ENCODE data around the gene PRKN. TPM values are rescaled to one million over a fixed set of nuclear protein-coding genes. Genes with fewer than 3 reads are reported as not detected.
A peak's percentile ranks its signal among the peaks of the same experiment; 100 is the strongest.

The PRKN gene
- total and polyA plus RNA-seq, 2 donors (not counting 1 experiment from before 2014, with no cell fraction given), result 0.43 to 4.6 TPM

DNA sequence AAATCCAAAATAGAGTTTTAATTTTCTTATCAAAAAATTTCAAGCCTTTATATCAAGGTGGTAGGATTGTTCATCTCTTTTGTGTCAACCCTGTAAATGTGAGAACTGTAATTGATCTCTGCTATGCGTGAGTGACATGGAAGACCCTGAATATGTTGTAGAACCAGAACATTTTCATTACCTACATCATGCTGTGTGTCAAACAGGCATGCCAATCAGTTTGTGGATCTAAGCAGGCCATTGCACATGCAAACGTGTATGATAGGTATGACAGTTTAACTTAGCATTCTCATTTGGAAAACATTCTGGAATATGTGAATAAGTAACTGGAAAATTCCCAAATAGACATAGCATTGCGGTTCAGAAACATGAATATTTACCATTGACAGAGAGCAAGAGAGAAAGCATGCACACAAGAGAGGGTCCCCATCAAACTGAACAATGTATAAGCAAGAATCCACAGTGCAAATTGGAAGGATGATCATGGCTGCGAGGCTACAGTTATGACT, 812.1 kb downstream of the PRKN start:
- TF ChIP-seq EZH2 (IDR thresholded peaks at IDR 0.05; ENCODE audit: low read length, missing control alignments) (no peak), CTCF (conservative IDR thresholded peaks at IDR 0.05 in 1 of 2, IDR thresholded peaks at IDR 0.05 in 1 of 2; ENCODE audit: low read depth in 1 of 2, low read length in 2 of 2) (no peak)
- H3K27me3 ChIP-seq (ENCODE audit: control insufficient read depth, insufficient read depth, low read length), result no peaks in the 10 kb centered on the region
- H3K36me3 ChIP-seq (ENCODE audit: control insufficient read depth, insufficient read depth, low read length), result no peaks in the 10 kb centered on the region
- H4K20me1 ChIP-seq (ENCODE audit: control insufficient read depth, extremely low read depth, insufficient read depth, low read length), result no peaks in the 10 kb centered on the region
- no peak for DNase-seq (ENCODE audit: low read depth in 2 of 2)
- H2AFZ ChIP-seq (ENCODE audit: low read length), result no peak overlapping the region
- no peak overlapping the region for H3K4me3 ChIP-seq (replicated peaks in 1 of 4; ENCODE audit: control extremely low read depth in 1 of 4, insufficient read depth in 1 of 4, low read depth in 3 of 4, low read length in 4 of 4)
- H3K4me2 ChIP-seq (ENCODE audit: extremely low read depth, insufficient read depth, low read length), result no peak overlapping the region
- H3K27ac ChIP-seq (ENCODE audit: insufficient read depth, low read length), result no peak overlapping the region
- H3K9ac ChIP-seq (ENCODE audit: insufficient read depth, low read length), result no peak overlapping the region
- no peaks in the 10 kb centered on the region for H3K4me1 ChIP-seq (ENCODE audit: control insufficient read depth, extremely low read depth, insufficient read depth, low read length)
- no peaks in the 10 kb centered on the region for H3K9me3 ChIP-seq (ENCODE audit: control insufficient read depth, insufficient read depth, low read depth, low read length)
- no peaks in the 10 kb centered on the region for H3K79me2 ChIP-seq (ENCODE audit: control insufficient read depth, insufficient read depth, low read length)

DNA sequence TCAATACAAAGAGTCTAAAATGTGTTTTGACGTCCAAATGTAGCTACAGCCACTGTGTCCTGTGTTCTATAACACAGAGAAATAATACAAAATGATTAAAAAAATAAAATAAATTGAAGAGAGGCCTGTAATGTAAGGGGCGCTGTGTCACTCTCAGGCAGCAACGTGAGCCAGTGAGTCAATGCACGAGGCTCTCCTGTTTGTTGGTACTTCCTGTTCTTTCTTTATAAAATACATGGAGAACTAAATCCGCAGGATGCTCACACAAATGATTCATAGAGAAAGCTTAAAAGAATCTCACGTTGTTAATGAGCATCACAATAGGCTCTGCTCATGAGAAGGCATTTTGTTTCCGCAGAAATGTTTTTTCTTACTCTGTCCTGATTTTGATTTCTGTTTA, 818.7 kb downstream of the PRKN start:
- no peaks in the 10 kb centered on the region for H4K20me1 ChIP-seq (ENCODE audit: control insufficient read depth, extremely low read depth, insufficient read depth, low read length)
- no peak overlapping the region for H3K9ac ChIP-seq (ENCODE audit: insufficient read depth, low read length)
- no peaks in the 10 kb centered on the region for H3K27me3 ChIP-seq (ENCODE audit: control insufficient read depth, insufficient read depth, low read length)
- H3K9me3 ChIP-seq (ENCODE audit: control insufficient read depth, insufficient read depth, low read depth, low read length), result no peaks in the 10 kb centered on the region
- H3K4me2 ChIP-seq (ENCODE audit: extremely low read depth, insufficient read depth, low read length), result no peak overlapping the region
- H3K4me1 ChIP-seq (ENCODE audit: control insufficient read depth, extremely low read depth, insufficient read depth, low read length), result no peaks in the 10 kb centered on the region
- no peak overlapping the region for H3K4me3 ChIP-seq (replicated peaks in 1 of 4; ENCODE audit: control extremely low read depth in 1 of 4, insufficient read depth in 1 of 4, low read depth in 3 of 4, low read length in 4 of 4)
- no peak overlapping the region for H2AFZ ChIP-seq (ENCODE audit: low read length)
- TF ChIP-seq EZH2 (IDR thresholded peaks at IDR 0.05; ENCODE audit: low read length, missing control alignments) (no peak), CTCF (conservative IDR thresholded peaks at IDR 0.05 in 1 of 2, IDR thresholded peaks at IDR 0.05 in 1 of 2; ENCODE audit: low read depth in 1 of 2, low read length in 2 of 2) (no peak)
- no peak overlapping the region for H3K27ac ChIP-seq (ENCODE audit: insufficient read depth, low read length)
- DNase-seq (ENCODE audit: low read depth in 2 of 2), result peak in 1 of 2 donors; percentile 59
- no peaks in the 10 kb centered on the region for H3K79me2 ChIP-seq (ENCODE audit: control insufficient read depth, insufficient read depth, low read length)
- H3K36me3 ChIP-seq (ENCODE audit: control insufficient read depth, insufficient read depth, low read length), result no peaks in the 10 kb centered on the region

DNA sequence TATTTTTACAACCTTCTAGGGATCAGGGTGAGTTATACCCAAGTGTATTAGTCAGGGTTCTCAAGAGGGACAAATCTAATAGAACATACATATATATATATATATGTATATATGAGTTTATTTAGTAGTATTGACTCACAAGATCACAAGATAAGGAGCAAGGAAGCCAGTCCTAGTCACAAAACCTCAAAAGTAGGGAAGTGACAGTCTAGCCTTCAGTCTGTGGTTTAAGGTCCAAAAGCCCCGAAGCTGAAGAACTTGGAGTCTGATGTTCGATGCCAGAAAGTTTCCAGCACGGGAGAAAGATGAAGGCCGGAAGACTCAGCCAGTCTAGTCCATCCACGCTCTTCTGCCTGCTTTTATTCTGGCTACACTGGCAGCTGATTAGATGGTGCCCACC, 821.0 kb downstream of the PRKN start:
- Histone ChIP-seq H3K4me2 (ENCODE audit: extremely low read depth, insufficient read depth, low read length) (no peak overlapping the region), H3K9me3 (ENCODE audit: control insufficient read depth, insufficient read depth, low read depth, low read length) (no peaks in the 10 kb centered on the region), H3K36me3 (ENCODE audit: control insufficient read depth, insufficient read depth, low read length) (no peaks in the 10 kb centered on the region), H3K27ac (ENCODE audit: insufficient read depth, low read length) (no peak overlapping the region), H3K4me1 (ENCODE audit: control insufficient read depth, extremely low read depth, insufficient read depth, low read length) (no peaks in the 10 kb centered on the region), H3K4me3 (replicated peaks in 1 of 4; ENCODE audit: control extremely low read depth in 1 of 4, insufficient read depth in 1 of 4, low read depth in 3 of 4, low read length in 4 of 4) (no peak overlapping the region), H3K27me3 (ENCODE audit: control insufficient read depth, insufficient read depth, low read length) (no peaks in the 10 kb centered on the region), H3K79me2 (ENCODE audit: control insufficient read depth, insufficient read depth, low read length) (no peaks in the 10 kb centered on the region), H2AFZ (ENCODE audit: low read length) (no peak overlapping the region), H3K9ac (ENCODE audit: insufficient read depth, low read length) (no peak overlapping the region), H4K20me1 (ENCODE audit: control insufficient read depth, extremely low read depth, insufficient read depth, low read length) (no peaks in the 10 kb centered on the region)
- no peak for TF ChIP-seq CTCF (conservative IDR thresholded peaks at IDR 0.05 in 1 of 2, IDR thresholded peaks at IDR 0.05 in 1 of 2; ENCODE audit: low read depth in 1 of 2, low read length in 2 of 2)
- no peak for TF ChIP-seq EZH2 (IDR thresholded peaks at IDR 0.05; ENCODE audit: low read length, missing control alignments)
- no peak for DNase-seq (ENCODE audit: low read depth in 2 of 2)

Data from fibroblast of lung (primary cell).